ENCODE results near the gene ZNF143. TPM values are rescaled to one million over a fixed set of nuclear protein-coding genes. Genes with fewer than 3 reads are reported as not detected.
A peak's percentile ranks its signal among the peaks of the same experiment; 100 is the strongest.

Gene ZNF143
- total RNA-seq, 1 donor from 2014 or later, result 30.9 TPM

DNA sequence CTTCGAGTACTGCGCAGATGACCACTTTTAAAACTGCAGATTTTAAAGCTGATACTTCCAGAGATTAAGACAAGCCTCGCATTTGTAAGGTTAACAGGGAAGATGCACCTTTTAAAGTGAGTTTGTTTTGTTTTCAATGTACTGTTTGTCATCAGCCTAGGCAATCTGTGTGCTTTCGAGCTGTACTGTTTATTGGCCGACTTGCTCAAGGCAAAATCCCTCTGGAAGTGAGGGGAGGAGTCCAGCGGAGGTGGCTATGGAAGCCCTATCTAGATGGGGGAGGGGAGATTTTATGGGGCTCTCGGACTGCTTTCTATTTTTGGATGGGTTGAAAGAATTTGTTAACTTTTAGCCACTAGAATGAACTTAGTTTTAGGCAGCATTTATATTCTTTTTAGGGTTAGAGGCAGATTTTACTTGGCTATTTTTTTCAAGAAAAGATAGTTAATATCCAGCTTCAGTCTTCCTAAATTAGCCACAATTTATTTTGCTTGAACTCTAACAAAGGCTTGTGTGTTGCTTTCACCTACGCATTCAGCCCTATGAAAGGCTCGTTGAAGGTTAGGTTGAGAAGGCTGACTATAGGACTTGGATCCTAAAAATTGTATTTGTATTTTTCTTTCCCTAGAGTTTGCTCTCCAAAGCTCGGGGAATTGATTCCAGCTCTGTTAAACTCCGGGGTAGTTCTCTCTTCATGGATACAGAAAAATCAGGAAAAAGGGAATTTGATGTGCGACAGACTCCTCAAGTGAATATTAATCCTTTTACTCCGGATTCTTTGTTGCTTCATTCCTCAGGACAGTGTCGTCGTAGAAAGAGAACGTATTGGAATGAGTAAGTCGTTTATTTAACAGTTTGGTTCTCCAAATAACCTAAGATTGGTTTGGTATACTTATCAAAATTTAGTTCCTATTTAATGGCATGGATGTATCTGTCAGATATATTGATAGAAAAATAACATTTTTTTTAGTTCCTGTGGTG, 114.7 kb downstream of the ZNF143 start:
- Mint-ChIP-seq H3K27me3 (ENCODE audit: low read depth) (peaks cover 2% of the 10 kb centered on the region), H3K36me3 (ENCODE audit: low read depth) (peaks cover 52% of the 10 kb centered on the region), H3K4me1 (ENCODE audit: low read depth) (peaks cover 36% of the 10 kb centered on the region), H3K9me3 (no peaks in the 10 kb centered on the region), H3K27ac (peak overlapping the region; percentile 69), H3K4me3 (ENCODE audit: low read depth) (peak overlapping the region; percentile 91)
- no peak for DNase-seq (ENCODE audit: low spot score)
- intact Hi-C loops (cut with micrococcal nuclease), result loop anchor here (10.0 kb wide), 2 partner anchors 181 to 891 kb away; partner anchors contain the start of genes RPL27A and TRIM66

GRCh38 chr11:9576701-9577381, 116.0 kb downstream of the ZNF143 start:
- Mint-ChIP-seq H3K4me1 (ENCODE audit: low read depth) (peaks cover 47% of the 10 kb centered on the region), H3K27ac (no peak overlapping the region), H3K27me3 (ENCODE audit: low read depth) (no peaks in the 10 kb centered on the region), H3K4me3 (ENCODE audit: low read depth) (peak overlapping the region; percentile 91), H3K9me3 (no peaks in the 10 kb centered on the region), H3K36me3 (ENCODE audit: low read depth) (peaks cover 65% of the 10 kb centered on the region)
- intact Hi-C loops (cut with micrococcal nuclease), result loop anchor here (10.0 kb wide), 2 partner anchors 182 to 892 kb away; partner anchors contain the start of genes RPL27A and TRIM66
- DNase-seq (ENCODE audit: low spot score), result no peak

DNA sequence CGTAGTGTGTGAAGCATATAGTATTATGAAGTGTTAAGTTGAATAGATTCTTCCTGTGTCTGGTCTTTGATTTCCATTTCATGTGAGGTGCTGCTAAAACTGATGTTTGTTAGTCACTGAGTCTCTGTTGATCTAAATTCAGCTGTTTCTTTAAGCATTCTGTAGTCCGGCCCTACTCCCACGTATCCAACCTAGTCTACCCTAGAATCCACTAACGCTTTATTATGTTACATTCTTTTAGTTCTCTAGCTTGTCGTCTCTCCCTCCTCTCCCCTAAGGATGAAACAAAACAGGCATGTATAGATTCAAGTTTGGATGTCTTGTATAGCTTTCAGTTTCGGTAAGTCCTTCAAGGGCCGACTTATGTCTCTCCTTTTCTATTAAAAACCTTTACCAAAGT, 116.7 kb downstream of the ZNF143 start:
- intact Hi-C loops (cut with micrococcal nuclease), result loop anchor here (10.0 kb wide), 2 partner anchors 183 to 893 kb away; partner anchors contain the start of genes RPL27A and TRIM66
- DNase-seq (ENCODE audit: low spot score), result no peak
- Mint-ChIP-seq H3K9me3 (no peaks in the 10 kb centered on the region), H3K4me1 (ENCODE audit: low read depth) (peaks cover 48% of the 10 kb centered on the region), H3K27me3 (ENCODE audit: low read depth) (no peaks in the 10 kb centered on the region), H3K4me3 (ENCODE audit: low read depth) (peak overlapping the region; percentile 34), H3K27ac (peak overlapping the region; percentile 10), H3K36me3 (ENCODE audit: low read depth) (peaks cover 71% of the 10 kb centered on the region)

Other genes starting within 250 kb of the ZNF143 start
- gene DENND5A, start 195.7 kb upstream of the ZNF143 start, total RNA-seq, result 56.7 and 61.6 TPM in 2 replicates
- gene TMEM41B, start 146.4 kb upstream of the ZNF143 start, total RNA-seq, result 29.8 and 31.9 TPM in 2 replicates
- 143 and 155 TPM in 2 replicates for gene IPO7, start 76.4 kb upstream of the ZNF143 start, total RNA-seq
- gene WEE1, start 112.7 kb downstream of the ZNF143 start, total RNA-seq, result 48.6 and 49.6 TPM in 2 replicates
- gene SWAP70, start 203.1 kb downstream of the ZNF143 start, total RNA-seq, result 8.4 and 11.8 TPM in 2 replicates

Measured in activated T-helper 2 cell treated with anti-CD3 and anti-CD28 coated beads, Interferon-gamma antibody, Interleukin-2, Interleukin-4, amounts not matched to agents 10 μg/mL and 5 μg/mL and 100 μg/mL, durations not matched to agents 14 hours and 24 hours and 36 hours (primary cell).